Epithelial cell of esophagus (primary cell): ENCODE results near the gene TMC5.
"Not testable (repeated sequence)": the region's sequence is repeated elsewhere in the genome, so short reads cannot be mapped to it uniquely, and the experiment has no call there.

ENCODE experiments used
- DNase-seq: peaks from one replicate; pipeline ENCODE4 v3.0.0; 2010; ENCODE audit warnings: low read depth
- H3K4me3 ChIP-seq: 2 replicates; pipeline ENCODE4 v1.5.1; 2011; ENCODE audit warnings: mild to moderate bottlenecking, low read length, control low read depth
- CTCF ChIP-seq: IDR thresholded peaks from 2 replicates; pipeline ENCODE4 v1.5.1; 2011; ENCODE audit warnings: low read depth, mild to moderate bottlenecking, low read length, control low read depth, inconsistent platforms; ENCODE audit not compliant: insufficient read depth; ENCODE audit errors: missing control alignments

The TMC5 gene

GRCh38 chr16:19410435-19411171, 7.1 kb upstream of the TMC5 start:
- H3K4me3 ChIP-seq = peak overlapping the region; percentile 21
- no peak for DNase-seq
- TF ChIP-seq CTCF = no peak

- no peak for TF ChIP-seq CTCF
- no peak overlapping the region for H3K4me3 ChIP-seq
- DNase-seq = no peak
These were observed 6.4 kb upstream of the TMC5 start for GRCh38 chr16:19411298-19411697.

GRCh38 chr16:19412055-19412454, 5.6 kb upstream of the TMC5 start:
- H3K4me3 ChIP-seq, DNase-seq: not testable (repeated sequence)

GRCh38 chr16:19415461-19415860, 2.2 kb upstream of the TMC5 start:
- TF ChIP-seq CTCF = no peak
- no peak overlapping the region for H3K4me3 ChIP-seq
- peak; percentile 31 for DNase-seq

GRCh38 chr16:19415918-19416317, 1.8 kb upstream of the TMC5 start:
- DNase-seq = peak; percentile 35
- no peak overlapping the region for H3K4me3 ChIP-seq
- no peak for TF ChIP-seq CTCF

GRCh38 chr16:19418200-19418599, 517 bp downstream of the TMC5 start:
- DNase-seq = no peak
- no peak for TF ChIP-seq CTCF
- no peak overlapping the region for H3K4me3 ChIP-seq

- no peak overlapping the region for H3K4me3 ChIP-seq
- DNase-seq = peak; percentile 89
- TF ChIP-seq CTCF = no peak
These were observed 2.0 kb downstream of the TMC5 start for GRCh38 chr16:19419698-19420075.

- no peak for DNase-seq
- no peak overlapping the region for H3K4me3 ChIP-seq
- TF ChIP-seq CTCF = no peak
These were observed 6.8 kb downstream of the TMC5 start for GRCh38 chr16:19424478-19424877.
